ENCODE measurements around the gene FOXK2. TPM values are rescaled to one million over a fixed set of nuclear protein-coding genes. Genes with fewer than 3 reads are reported as not detected.

FOXK2 gene
- total RNA-seq, 4 donors from 2014 or later = 40.6 to 67.7 (median 61.1) TPM

GRCh38 chr17:82487910-82488309 is 31.6 kb upstream of the FOXK2 start:
- Histone ChIP-seq H3K36me3 (peaks cover 0 to 64% (median 3%) of the 10 kb centered on the region in 3 donors), H3K9me3 (no peaks in the 10 kb centered on the region)
- no peak for TF ChIP-seq POLR2A (IDR thresholded peaks at IDR 0.05)
- TF ChIP-seq, protein P1, sequence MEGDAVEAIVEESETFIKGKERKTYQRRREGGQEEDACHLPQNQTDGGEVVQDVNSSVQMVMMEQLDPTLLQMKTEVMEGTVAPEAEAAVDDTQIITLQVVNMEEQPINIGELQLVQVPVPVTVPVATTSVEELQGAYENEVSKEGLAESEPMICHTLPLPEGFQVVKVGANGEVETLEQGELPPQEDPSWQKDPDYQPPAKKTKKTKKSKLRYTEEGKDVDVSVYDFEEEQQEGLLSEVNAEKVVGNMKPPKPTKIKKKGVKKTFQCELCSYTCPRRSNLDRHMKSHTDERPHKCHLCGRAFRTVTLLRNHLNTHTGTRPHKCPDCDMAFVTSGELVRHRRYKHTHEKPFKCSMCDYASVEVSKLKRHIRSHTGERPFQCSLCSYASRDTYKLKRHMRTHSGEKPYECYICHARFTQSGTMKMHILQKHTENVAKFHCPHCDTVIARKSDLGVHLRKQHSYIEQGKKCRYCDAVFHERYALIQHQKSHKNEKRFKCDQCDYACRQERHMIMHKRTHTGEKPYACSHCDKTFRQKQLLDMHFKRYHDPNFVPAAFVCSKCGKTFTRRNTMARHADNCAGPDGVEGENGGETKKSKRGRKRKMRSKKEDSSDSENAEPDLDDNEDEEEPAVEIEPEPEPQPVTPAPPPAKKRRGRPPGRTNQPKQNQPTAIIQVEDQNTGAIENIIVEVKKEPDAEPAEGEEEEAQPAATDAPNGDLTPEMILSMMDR (IDR thresholded peaks at IDR 0.05) = no peak

GRCh38 chr17:82489117-82489516 is 30.4 kb upstream of the FOXK2 start:
- peaks cover 0 to 52% (median 0%) of the 10 kb centered on the region in 3 donors for H3K36me3 ChIP-seq
- no peaks in the 10 kb centered on the region for H3K27me3 ChIP-seq
- H3K9me3 ChIP-seq = no peaks in the 10 kb centered on the region
- no peak for TF ChIP-seq POLR2A (IDR thresholded peaks at IDR 0.05)
- TF ChIP-seq, protein P1 (IDR thresholded peaks at IDR 0.05) = no peak
- H3K27ac ChIP-seq = peak overlapping the region in 1 of 4 donors; percentile 36
- H3K4me3 ChIP-seq = no peak overlapping the region
- DNase-seq = no peak
- peaks cover 0 to 2% (median under 1%) of the 10 kb centered on the region in 4 donors for H3K4me1 ChIP-seq

More at GRCh38 chr17:82487910-82488309, 31.6 kb upstream of the FOXK2 start:
- no peak overlapping the region for H3K4me3 ChIP-seq
- no peak for DNase-seq
- no peak overlapping the region for H3K27ac ChIP-seq
- no peaks in the 10 kb centered on the region for H3K27me3 ChIP-seq
- H3K4me1 ChIP-seq = no peaks in the 10 kb centered on the region

DNA sequence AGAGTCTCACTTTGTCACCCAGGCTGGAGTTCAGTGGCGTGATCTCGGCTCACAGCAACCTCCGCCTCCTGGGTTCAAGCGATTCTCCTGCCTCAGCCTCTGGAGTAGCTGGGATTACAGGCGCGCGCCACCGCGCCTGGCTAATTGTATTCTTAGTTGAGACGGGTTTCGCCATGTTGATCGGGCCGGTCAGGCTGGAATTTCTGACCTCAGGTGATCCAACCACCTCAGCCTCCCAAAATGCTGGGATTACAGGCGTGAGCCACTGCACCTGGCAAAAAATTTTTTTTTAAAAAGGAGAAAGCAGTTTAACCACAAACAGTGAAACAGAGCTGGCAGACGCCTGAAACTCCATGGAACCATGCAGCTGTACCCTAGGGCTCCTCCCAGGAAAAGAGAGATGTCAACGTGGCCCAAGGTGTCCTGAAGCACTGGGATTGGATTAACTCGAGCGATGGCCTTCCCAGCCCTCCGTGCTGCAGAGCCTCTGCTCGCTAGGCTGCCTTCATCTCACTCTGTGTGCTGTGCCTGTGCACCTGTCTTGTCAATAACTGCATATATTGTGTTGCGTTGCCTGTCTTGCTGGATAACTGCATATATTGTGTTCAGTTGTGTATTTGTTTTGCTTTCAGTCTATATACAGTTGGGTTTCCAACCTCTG is 29.6 kb upstream of the FOXK2 start:
- H3K27ac ChIP-seq = peak overlapping the region in 1 of 4 donors; percentile 36
- peaks cover 0 to 5% (median 2%) of the 10 kb centered on the region in 4 donors for H3K4me1 ChIP-seq
- no peaks in the 10 kb centered on the region for H3K27me3 ChIP-seq
- DNase-seq = no peak
- H3K4me3 ChIP-seq = no peak overlapping the region
- peaks cover 0 to 44% (median 0%) of the 10 kb centered on the region in 3 donors for H3K36me3 ChIP-seq
- TF ChIP-seq, protein P1 (IDR thresholded peaks at IDR 0.05) = no peak
- no peak for TF ChIP-seq POLR2A (IDR thresholded peaks at IDR 0.05)
- H3K9me3 ChIP-seq = no peaks in the 10 kb centered on the region

DNA sequence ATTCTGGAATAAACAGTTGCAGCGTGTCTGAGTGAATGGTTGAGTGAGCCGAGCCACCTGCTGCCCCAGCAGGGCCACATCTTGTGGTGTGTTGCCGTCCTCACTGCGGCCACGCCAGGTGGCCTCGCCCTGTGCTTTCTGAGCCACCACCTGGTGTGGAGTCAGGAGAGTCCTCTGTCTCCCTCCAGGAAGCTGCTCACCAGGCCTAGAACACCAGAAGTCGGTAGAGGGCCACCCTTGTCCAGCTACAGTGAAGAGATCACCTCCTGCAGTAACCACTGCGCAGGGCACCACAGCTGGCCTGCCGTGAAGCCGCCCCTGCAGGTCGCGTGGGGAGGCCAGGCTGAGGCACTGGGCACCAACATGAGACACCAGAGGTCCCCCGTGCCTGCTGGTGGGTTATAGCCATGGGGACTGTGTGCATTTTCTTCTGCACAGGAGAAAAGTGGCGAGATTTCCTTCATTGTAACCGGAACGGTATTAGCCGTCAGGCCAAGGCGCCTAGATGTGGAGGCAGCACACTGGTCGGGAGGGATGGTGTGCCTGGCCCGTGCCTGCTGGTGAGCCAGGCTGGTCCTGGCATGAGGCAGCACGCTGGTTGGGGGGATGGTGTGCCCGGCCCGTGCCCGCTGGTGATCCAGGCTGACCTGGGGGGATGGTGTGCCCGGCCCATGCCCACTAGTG is 28.9 kb upstream of the FOXK2 start:
- DNase-seq = peak in 2 of 3 donors; percentile 38 to 51
- Histone ChIP-seq H3K4me1 (peaks cover 0 to 5% (median 2%) of the 10 kb centered on the region in 4 donors), H3K27me3 (no peaks in the 10 kb centered on the region), H3K27ac (no peak overlapping the region), H3K36me3 (peaks cover 0 to 37% (median 0%) of the 10 kb centered on the region in 3 donors), H3K4me3 (no peak overlapping the region), H3K9me3 (no peaks in the 10 kb centered on the region)
- TF ChIP-seq POLR2A (IDR thresholded peaks at IDR 0.05) = no peak
- TF ChIP-seq, protein P1 (IDR thresholded peaks at IDR 0.05) = no peak

DNA sequence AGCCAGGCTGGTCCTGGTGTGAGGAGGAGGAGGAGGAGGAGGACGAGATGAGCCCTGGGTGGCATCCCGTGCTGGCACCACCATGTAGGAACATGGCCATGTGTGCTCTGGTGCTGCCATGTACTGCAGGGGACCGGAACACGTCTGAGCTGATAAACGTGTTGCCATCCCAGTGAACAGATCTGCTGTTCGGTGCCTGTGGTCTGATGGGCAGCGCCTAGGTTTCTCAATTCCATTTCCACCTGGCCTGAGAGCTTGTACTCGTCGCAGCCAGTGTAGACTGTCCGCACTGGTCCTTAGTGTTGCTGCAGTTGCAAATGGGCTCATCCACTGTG is 28.4 kb upstream of the FOXK2 start:
- Histone ChIP-seq H3K4me3 (no peak overlapping the region), H3K36me3 (peaks cover 0 to 32% (median 0%) of the 10 kb centered on the region in 3 donors), H3K27ac (no peak overlapping the region), H3K27me3 (no peaks in the 10 kb centered on the region), H3K9me3 (no peaks in the 10 kb centered on the region), H3K4me1 (peaks cover 0 to 7% (median 3%) of the 10 kb centered on the region in 4 donors)
- no peak for TF ChIP-seq POLR2A (IDR thresholded peaks at IDR 0.05)
- TF ChIP-seq, protein P1 (IDR thresholded peaks at IDR 0.05) = no peak
- no peak for DNase-seq
